Measurements from ENCODE around the gene ATP11B. TPM values are rescaled to one million over a fixed set of nuclear protein-coding genes. Genes with fewer than 3 reads are reported as not detected.

ATP11B gene
- total RNA-seq, 2 donors from 2014 or later: 100 to 129 TPM

DNA sequence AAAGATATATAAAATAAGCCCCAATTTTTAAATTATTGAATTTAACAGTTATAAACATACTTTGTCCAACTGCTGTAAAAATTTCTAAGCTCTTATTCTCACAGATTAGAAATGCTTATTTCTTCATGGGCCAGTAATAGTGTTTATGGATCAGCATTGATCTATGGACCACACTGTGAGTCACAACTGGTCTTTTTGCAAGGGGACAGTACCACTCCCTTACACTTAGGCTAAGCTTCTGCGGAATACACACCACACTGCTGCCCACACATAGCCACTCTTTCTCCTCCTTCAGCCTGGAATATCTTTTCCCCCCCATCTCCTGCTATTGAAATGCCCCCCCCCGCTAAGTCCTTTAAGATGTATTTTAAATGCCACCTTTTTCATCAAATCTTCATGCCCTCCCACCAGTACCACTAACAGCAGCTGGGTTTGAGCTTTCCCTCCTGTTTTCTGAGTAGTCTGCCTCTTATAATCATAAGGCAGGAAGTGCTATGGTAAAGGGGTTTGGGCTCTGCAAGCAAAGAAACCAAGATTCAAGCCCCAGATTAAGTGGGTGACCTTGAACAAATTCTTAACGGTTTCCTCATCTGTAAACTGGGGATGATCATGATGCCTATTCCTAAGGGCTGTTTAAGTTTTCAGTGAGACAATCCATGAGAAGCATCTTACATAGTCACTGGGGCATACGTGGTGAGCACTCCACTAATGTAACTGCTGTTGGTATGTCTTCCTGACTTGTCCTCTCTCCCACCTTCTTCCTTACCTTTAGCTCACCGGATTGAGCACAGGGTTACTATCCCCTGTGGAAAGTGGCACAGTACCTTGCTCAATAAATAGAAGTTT lies 117.9 kb downstream of the ATP11B start:
- H3K36me3 ChIP-seq: peaks cover 3% of the 10 kb centered on the region
- intact Hi-C loops (cut with DNase I): no loop called here
- no peak for DNase-seq

DNA sequence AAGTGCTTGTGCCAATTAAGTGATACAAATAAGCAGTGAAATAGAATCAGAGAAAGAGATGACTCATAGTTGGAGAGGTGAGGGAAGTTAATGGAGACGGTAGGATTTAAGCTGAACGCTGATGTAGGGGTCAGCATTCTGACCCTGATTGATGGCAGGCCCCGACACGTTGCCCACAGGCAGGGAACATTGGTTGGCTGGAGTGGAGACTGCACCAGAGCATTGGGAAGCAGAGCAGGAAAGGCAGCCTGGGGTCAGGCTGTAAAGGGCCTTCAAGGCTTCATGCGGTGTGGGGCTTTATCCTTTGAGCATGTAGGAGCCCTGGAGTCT lies 118.4 kb downstream of the ATP11B start:
- Histone ChIP-seq H3K36me3 (no peaks in the 10 kb centered on the region), H3K27me3 (no peaks in the 10 kb centered on the region), H3K4me1 (no peaks in the 10 kb centered on the region), H3K9ac (ENCODE audit: low read depth in 2 of 2, low read length in 2 of 2) (no peak overlapping the region), H3K4me3 (no peak overlapping the region), H3K9me3 (no peaks in the 10 kb centered on the region), H3K27ac (no peak overlapping the region)
- TF ChIP-seq, protein P1, sequence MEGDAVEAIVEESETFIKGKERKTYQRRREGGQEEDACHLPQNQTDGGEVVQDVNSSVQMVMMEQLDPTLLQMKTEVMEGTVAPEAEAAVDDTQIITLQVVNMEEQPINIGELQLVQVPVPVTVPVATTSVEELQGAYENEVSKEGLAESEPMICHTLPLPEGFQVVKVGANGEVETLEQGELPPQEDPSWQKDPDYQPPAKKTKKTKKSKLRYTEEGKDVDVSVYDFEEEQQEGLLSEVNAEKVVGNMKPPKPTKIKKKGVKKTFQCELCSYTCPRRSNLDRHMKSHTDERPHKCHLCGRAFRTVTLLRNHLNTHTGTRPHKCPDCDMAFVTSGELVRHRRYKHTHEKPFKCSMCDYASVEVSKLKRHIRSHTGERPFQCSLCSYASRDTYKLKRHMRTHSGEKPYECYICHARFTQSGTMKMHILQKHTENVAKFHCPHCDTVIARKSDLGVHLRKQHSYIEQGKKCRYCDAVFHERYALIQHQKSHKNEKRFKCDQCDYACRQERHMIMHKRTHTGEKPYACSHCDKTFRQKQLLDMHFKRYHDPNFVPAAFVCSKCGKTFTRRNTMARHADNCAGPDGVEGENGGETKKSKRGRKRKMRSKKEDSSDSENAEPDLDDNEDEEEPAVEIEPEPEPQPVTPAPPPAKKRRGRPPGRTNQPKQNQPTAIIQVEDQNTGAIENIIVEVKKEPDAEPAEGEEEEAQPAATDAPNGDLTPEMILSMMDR (IDR thresholded peaks at IDR 0.05): no peak
- no peak for DNase-seq
- intact Hi-C loops (cut with DNase I): no loop called here

More for the DNA sequence above, 117.9 kb downstream of the ATP11B start:
- TF ChIP-seq, protein P1 (IDR thresholded peaks at IDR 0.05): no peak
- H3K9ac ChIP-seq (ENCODE audit: low read depth in 2 of 2, low read length in 2 of 2): no peak overlapping the region
- H3K9me3 ChIP-seq: no peaks in the 10 kb centered on the region
- no peak overlapping the region for H3K27ac ChIP-seq
- no peak overlapping the region for H3K4me3 ChIP-seq
- no peaks in the 10 kb centered on the region for H3K4me1 ChIP-seq
- H3K27me3 ChIP-seq: no peaks in the 10 kb centered on the region

DNA sequence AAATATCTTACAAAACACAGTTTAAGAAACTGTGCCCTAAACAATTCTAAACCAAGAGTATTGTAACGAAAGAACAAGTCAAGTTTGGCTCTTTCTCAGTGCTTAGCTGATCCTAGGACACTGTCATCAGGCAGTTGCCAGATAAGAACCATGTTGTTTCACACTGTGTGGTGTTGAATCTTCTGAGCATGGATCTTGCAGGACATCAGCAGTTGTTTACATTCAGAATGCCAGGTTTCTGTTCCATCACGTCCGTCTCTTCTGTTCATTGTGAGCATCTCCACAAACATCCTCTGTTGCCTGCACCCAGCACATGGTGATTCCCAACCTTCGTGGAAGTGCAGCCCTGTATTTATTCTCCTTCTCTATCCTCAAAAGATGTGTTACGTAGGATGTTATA lies 119.2 kb downstream of the ATP11B start:
- Histone ChIP-seq H3K27me3 (no peaks in the 10 kb centered on the region), H3K4me1 (no peaks in the 10 kb centered on the region), H3K27ac (no peak overlapping the region), H3K9ac (ENCODE audit: low read depth in 2 of 2, low read length in 2 of 2) (no peak overlapping the region), H3K4me3 (no peak overlapping the region), H3K36me3 (no peaks in the 10 kb centered on the region), H3K9me3 (no peaks in the 10 kb centered on the region)
- DNase-seq: no peak
- intact Hi-C loops (cut with DNase I): no loop called here
- TF ChIP-seq, protein P1 (IDR thresholded peaks at IDR 0.05): no peak

DNA sequence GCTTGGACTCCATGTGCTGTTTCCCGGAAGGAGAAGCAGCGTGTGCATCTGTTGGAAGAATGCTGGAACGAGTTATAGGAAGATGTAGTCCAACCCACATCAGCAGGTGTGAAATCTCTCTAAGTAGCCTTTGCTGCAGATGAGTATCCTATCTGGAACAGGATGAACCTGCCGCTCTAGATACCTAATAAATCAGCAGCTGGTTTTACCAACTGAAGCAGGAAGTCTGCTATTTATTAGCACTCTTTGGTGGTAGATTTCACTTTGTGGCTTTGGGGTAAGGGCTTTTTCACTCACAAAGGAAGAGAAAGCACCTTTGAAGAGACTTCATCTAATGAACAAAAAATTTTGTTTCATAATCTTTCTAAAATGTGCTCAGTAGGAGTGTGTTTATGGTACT lies 120.6 kb downstream of the ATP11B start:
- H3K27ac ChIP-seq: no peak overlapping the region
- TF ChIP-seq, protein P1 (IDR thresholded peaks at IDR 0.05): no peak
- H3K4me3 ChIP-seq: no peak overlapping the region
- H3K9ac ChIP-seq (ENCODE audit: low read depth in 2 of 2, low read length in 2 of 2): no peak overlapping the region
- no peaks in the 10 kb centered on the region for H3K27me3 ChIP-seq
- no peaks in the 10 kb centered on the region for H3K36me3 ChIP-seq
- intact Hi-C loops (cut with DNase I): no loop called here
- no peaks in the 10 kb centered on the region for H3K4me1 ChIP-seq
- H3K9me3 ChIP-seq: no peaks in the 10 kb centered on the region
- DNase-seq: no peak

- H3K36me3 ChIP-seq: no peaks in the 10 kb centered on the region
- TF ChIP-seq, protein P1 (IDR thresholded peaks at IDR 0.05): no peak
- H3K4me3 ChIP-seq: no peak overlapping the region
- H3K27ac ChIP-seq: no peak overlapping the region
- intact Hi-C loops (cut with DNase I): no loop called here
- H3K4me1 ChIP-seq: no peaks in the 10 kb centered on the region
- no peaks in the 10 kb centered on the region for H3K27me3 ChIP-seq
- no peak for DNase-seq
- H3K9ac ChIP-seq (ENCODE audit: low read depth in 2 of 2, low read length in 2 of 2): no peak overlapping the region
- H3K9me3 ChIP-seq: no peaks in the 10 kb centered on the region
These were observed 121.0 kb downstream of the ATP11B start for GRCh38 chr3:182914341-182914740.
